ENCODE results near the gene RCE1.

The RCE1 gene

GRCh38 chr11:66891851-66892660 is 48.8 kb downstream of the RCE1 start:
- DNase-seq = peak; percentile 79

- DNase-seq = no peak
Measured at GRCh38 chr11:66892911-66893310, 49.7 kb downstream of the RCE1 start.

GRCh38 chr11:66894141-66894540 is 50.9 kb downstream of the RCE1 start:
- DNase-seq = no peak

All from hematopoietic multipotent progenitor cell treated with erythropoietin and hydrocortisone succinate and interleukin-3 and kit ligand, for 6 days (in vitro differentiated cells).